ENCODE measurements around the gene SLC51B. TPM values are rescaled to one million over a fixed set of nuclear protein-coding genes. Genes with fewer than 3 reads are reported as not detected.

The SLC51B gene
- total RNA-seq, 1 donor from 2014 or later: not detected

Other genes starting within 250 kb of the SLC51B start
- 18.9 and 19.6 TPM in 2 replicates for gene PIF1, start 219.7 kb upstream of the SLC51B start, total RNA-seq
- gene PLEKHO2, start 203.5 kb upstream of the SLC51B start, total RNA-seq: 9.1 and 9.6 TPM in 2 replicates
- 1.4 and 2.0 TPM in 2 replicates for gene ANKDD1A, start 133.5 kb upstream of the SLC51B start, total RNA-seq
- gene SPG21, start 55.5 kb upstream of the SLC51B start, total RNA-seq: 101 and 103 TPM in 2 replicates
- 14.0 and 19.4 TPM in 2 replicates for gene MTFMT, start 15.7 kb upstream of the SLC51B start, total RNA-seq
- gene RASL12, start 22.6 kb downstream of the SLC51B start, total RNA-seq: 0.38 and 0.40 TPM in 2 replicates
- not detected in 2 replicates for gene KBTBD13, start 31.4 kb downstream of the SLC51B start, total RNA-seq
- gene UBAP1L, start 69.8 kb downstream of the SLC51B start, total RNA-seq: 5.8 and 6.2 TPM in 2 replicates
- 32.6 and 34.4 TPM in 2 replicates for gene PDCD7, start 88.4 kb downstream of the SLC51B start, total RNA-seq
- gene CLPX, start 140.0 kb downstream of the SLC51B start, total RNA-seq: 52.1 and 56.2 TPM in 2 replicates
- gene CILP, start 166.1 kb downstream of the SLC51B start, total RNA-seq: 0.22 and 0.29 TPM in 2 replicates
- 10.5 and 12.6 TPM in 2 replicates for gene PARP16, start 241.5 kb downstream of the SLC51B start, total RNA-seq

Measured in progenitor cell of endocrine pancreas (in vitro differentiated cells).